H1 (cell line): ENCODE data around the gene APAF1. TPM values are rescaled to one million over a fixed set of nuclear protein-coding genes. Genes with fewer than 3 reads are reported as not detected.

Experiments
- CTCF ChIA-PET: fragments of 300-600 bp; sonication (Branson Sonifier 250); formaldehyde crosslinking; loops from one replicate; lab custom pipeline; 2021; ENCODE audit not compliant: partially characterized antibody; lab: Charles Lee
- POLR2A ChIA-PET: fragments of 300-600 bp; sonication (Branson Sonifier 250); formaldehyde crosslinking; loops from one replicate; lab custom pipeline; 2021; ENCODE audit warnings: inconsistent platforms; ENCODE audit not compliant: partially characterized antibody; lab: Charles Lee
- DNase-seq, 2 experiments: peaks; one replicate each; pipeline versions ENCODE4 v3.0.0 to v3.0.0-alpha.2; 2010 to 2022; ENCODE audit warnings: low spot score in 2 of 2, low read depth in 1 of 2, mixed read lengths in 1 of 2
- FAIRE-seq: peaks from 2 replicates; lab custom pipeline; 2011; peaks lifted over from hg19 to GRCh38; lab: Jason Lieb, UNC
- H2AFZ ChIP-seq: 2 replicates; pipeline ENCODE4 v1.8.1; 2012; ENCODE audit warnings: low read length, inconsistent platforms
- H2AK5ac ChIP-seq: 2 replicates; pipeline ENCODE4 v1.6.1; 2013; ENCODE audit warnings: low read depth, low read length
- H2BK120ac ChIP-seq: replicated peaks from 2 replicates; pipeline ENCODE3; 2013; ENCODE audit warnings: low read depth, low read length, inconsistent platforms
- H2BK12ac ChIP-seq: 2 replicates; pipeline ENCODE4 v1.6.1; 2013; ENCODE audit warnings: low read depth, low read length
- H2BK15ac ChIP-seq: 2 replicates; pipeline ENCODE4 v1.6.1; 2013; ENCODE audit warnings: low read length
- H2BK20ac ChIP-seq: 2 replicates; pipeline ENCODE4 v1.6.1; 2013; ENCODE audit warnings: low read length
- H2BK5ac ChIP-seq: 2 replicates; pipeline ENCODE4 v1.6.1; 2013; ENCODE audit warnings: low read depth, low read length
- H3K14ac ChIP-seq: 2 replicates; pipeline ENCODE4 v1.6.1; 2013; ENCODE audit warnings: inconsistent platforms; ENCODE audit not compliant: insufficient read length
- H3K18ac ChIP-seq: 2 replicates; pipeline ENCODE4 v1.6.1; 2013; ENCODE audit warnings: low read length; ENCODE audit errors: extremely low read depth
- H3K23ac ChIP-seq: 2 replicates; pipeline ENCODE4 v1.6.1; 2013; ENCODE audit warnings: inconsistent platforms; ENCODE audit not compliant: insufficient read length
- H3K23me2 ChIP-seq: 2 replicates; pipeline ENCODE4 v1.6.1; 2013; ENCODE audit warnings: low read depth, low read length
- H3K27ac ChIP-seq: 2 replicates; pipeline ENCODE4 v1.6.1; 2011; ENCODE audit warnings: low read depth, low read length, inconsistent platforms
- H3K27me3 ChIP-seq, 4 experiments: replicated peaks in 1 of 4; 1 replicate in 1 of 4; 2 replicates in 3 of 4; pipeline versions ENCODE4 v1.6.1 to v1.8.1; 2011 to 2013; ENCODE audit warnings: low read length in 3 of 4, mild to moderate bottlenecking in 3 of 4, inconsistent platforms in 2 of 4, mixed read lengths in 2 of 4, moderate library complexity in 1 of 4; ENCODE audit not compliant: control insufficient read depth in 3 of 4, insufficient read depth in 3 of 4; ENCODE audit errors: extremely low read depth in 1 of 4
- H3K36me3 ChIP-seq, 4 experiments: 2 replicates each; pipeline versions ENCODE4 v1.6.1 to v1.8.1; 2011 to 2013; ENCODE audit warnings: mild to moderate bottlenecking in 4 of 4, low read length in 3 of 4, moderate library complexity in 2 of 4, control low read depth in 1 of 4, inconsistent platforms in 1 of 4; ENCODE audit not compliant: insufficient read depth in 4 of 4, control insufficient read depth in 2 of 4
- H3K4ac ChIP-seq: replicated peaks from 2 replicates; pipeline ENCODE3; 2013; ENCODE audit warnings: low read length, low read depth, mixed read lengths, inconsistent platforms; ENCODE audit not compliant: insufficient read length
- H3K4me1 ChIP-seq, 4 experiments: replicated peaks in 1 of 4; 1 replicate in 1 of 4; 2 replicates in 3 of 4; pipeline versions ENCODE4 v1.6.1 to v1.8.1; 2011 to 2013; ENCODE audit warnings: low read length in 3 of 4, inconsistent platforms in 2 of 4, mixed read lengths in 1 of 4; ENCODE audit not compliant: insufficient read depth in 4 of 4, control insufficient read depth in 3 of 4
- H3K4me2 ChIP-seq, 2 experiments: 2 replicates each; pipeline versions ENCODE4 v1.6.1 to v1.8.1; 2011 to 2013; ENCODE audit warnings: low read depth in 2 of 2, low read length in 2 of 2, control low read depth in 1 of 2, inconsistent platforms in 1 of 2, mild to moderate bottlenecking in 1 of 2; ENCODE audit not compliant: insufficient read depth in 1 of 2
- H3K4me3 ChIP-seq, 4 experiments: fragments of 200-600, 300-600 bp in 1 of 4; sonication (generic), shearing (Covaris generic), sonication (Bioruptor Twin) in 1 of 4; 2 replicates each; pipeline versions ENCODE4 v1.5.1 to v1.8.1; 2011 to 2016; ENCODE audit warnings: low read length in 4 of 4, low read depth in 3 of 4, control low read depth in 2 of 4, inconsistent platforms in 2 of 4, mild to moderate bottlenecking in 2 of 4, mixed read lengths in 1 of 4, moderate library complexity in 1 of 4; ENCODE audit not compliant: insufficient read depth in 2 of 4; ENCODE audit errors: extremely low read depth in 1 of 4
- H3K56ac ChIP-seq: replicated peaks from 2 replicates; pipeline ENCODE3; 2013; ENCODE audit warnings: low read depth, mild to moderate bottlenecking, mixed read lengths, low read length, inconsistent platforms; ENCODE audit not compliant: insufficient read length
- H3K79me1 ChIP-seq: 2 replicates; pipeline ENCODE4 v1.6.1; 2013; ENCODE audit warnings: low read depth, low read length, control low read depth
- H3K79me2 ChIP-seq, 2 experiments: 2 replicates each; pipeline versions ENCODE4 v1.6.1 to v1.8.1; 2012 to 2013; ENCODE audit warnings: low read length in 2 of 2, mild to moderate bottlenecking in 2 of 2, inconsistent platforms in 1 of 2; ENCODE audit not compliant: insufficient read depth in 2 of 2, control insufficient read depth in 1 of 2
- H3K9ac ChIP-seq, 4 experiments: replicated peaks in 1 of 4; 1 replicate in 1 of 4; 2 replicates in 3 of 4; pipeline versions ENCODE4 v1.6.1 to v1.8.1; 2011 to 2013; ENCODE audit warnings: low read depth in 3 of 4, low read length in 3 of 4, control low read depth in 2 of 4, mild to moderate bottlenecking in 2 of 4, moderate library complexity in 2 of 4, inconsistent platforms in 1 of 4; ENCODE audit errors: extremely low read depth in 1 of 4
- H3K9me3 ChIP-seq, 2 experiments: 2 replicates each; pipeline versions ENCODE4 v1.6.1 to v1.8.1; 2012 to 2013; ENCODE audit warnings: mild to moderate bottlenecking in 2 of 2, moderate library complexity in 2 of 2, control low read depth in 1 of 2, inconsistent platforms in 1 of 2, low read depth in 1 of 2, low read length in 1 of 2, mixed read lengths in 1 of 2; ENCODE audit not compliant: insufficient read depth in 2 of 2
- H4K20me1 ChIP-seq, 2 experiments: replicated peaks in 1 of 2; 2 replicates each; pipeline versions ENCODE3 to v1.8.1; 2011 to 2013; ENCODE audit warnings: inconsistent platforms in 2 of 2, low read length in 2 of 2, mild to moderate bottlenecking in 1 of 2; ENCODE audit not compliant: insufficient read depth in 2 of 2, control insufficient read depth in 1 of 2
- H4K5ac ChIP-seq: 2 replicates; pipeline ENCODE4 v1.6.1; 2013; ENCODE audit warnings: low read length, low read depth, mixed read lengths, inconsistent platforms; ENCODE audit not compliant: insufficient read length
- H4K8ac ChIP-seq: 2 replicates; pipeline ENCODE4 v1.8.0; 2013; ENCODE audit warnings: mild to moderate bottlenecking, moderate library complexity, low read length, inconsistent platforms; ENCODE audit not compliant: insufficient read depth; ENCODE audit errors: extremely low read depth
- H4K91ac ChIP-seq: replicated peaks from 2 replicates; pipeline ENCODE3; 2013; ENCODE audit warnings: low read length, mixed read lengths, inconsistent platforms; ENCODE audit not compliant: insufficient read length
- CHD1 ChIP-seq: IDR thresholded peaks from 2 replicates; pipeline ENCODE4 v1.6.1; 2012; ENCODE audit warnings: low read depth, low read length, improper control_type of control experiment
- CHD2 ChIP-seq: IDR thresholded peaks from 2 replicates; pipeline ENCODE4 v1.6.1; 2012; ENCODE audit warnings: low read length, improper control_type of control experiment
- PHF8 ChIP-seq: fragments of 200-600 bp; sonication (generic); conservative IDR thresholded peaks from 2 replicates; pipeline ENCODE4 v1.7.1; 2012; ENCODE audit warnings: low read depth, mild to moderate bottlenecking, inconsistent platforms, low read length, moderate library complexity
- POLR2A ChIP-seq, 2 experiments: IDR thresholded peaks; 1 replicate in 1 of 2; 2 replicates in 1 of 2; pipeline ENCODE4 v1.6.1; 2011; ENCODE audit warnings: low read depth in 2 of 2, low read length in 2 of 2, mild to moderate bottlenecking in 2 of 2; ENCODE audit errors: control extremely low read depth in 1 of 2
- POU5F1 ChIP-seq: IDR thresholded peaks from 2 replicates; pipeline ENCODE4 v1.6.1; 2011; ENCODE audit warnings: low read depth, mild to moderate bottlenecking, low read length, moderate library complexity
- RXRA ChIP-seq: IDR thresholded peaks from 2 replicates; pipeline ENCODE4 v1.6.1; 2011; ENCODE audit warnings: low read depth, mild to moderate bottlenecking, low read length, moderate library complexity; ENCODE audit not compliant: insufficient read depth
- SAP30 ChIP-seq: fragments of 300-600 bp; sonication (generic); IDR thresholded peaks from 2 replicates; pipeline ENCODE4 v1.7.1; 2012; ENCODE audit warnings: low read length, moderate library complexity, mild to moderate bottlenecking, inconsistent platforms; ENCODE audit not compliant: insufficient read depth, insufficient replicate concordance
- TBP ChIP-seq: IDR thresholded peaks from 2 replicates; pipeline ENCODE4 v1.6.1; 2011; ENCODE audit warnings: low read depth, low read length, improper control_type of control experiment
- TEAD4 ChIP-seq: IDR thresholded peaks from 2 replicates; pipeline ENCODE4 v1.6.1; 2012; ENCODE audit warnings: low read depth, low read length, inconsistent platforms, mixed read lengths
- WGBS, 2 experiments: shearing (Covaris generic) in 1 of 2; methylation state at CpG; one replicate each; pipeline versions ENCODE4 v1.1.6 to v1.1.7; 2013 to 2015; ENCODE audit warnings: low lambda C conversion rate in 2 of 2, mixed read lengths in 2 of 2, inconsistent platforms in 1 of 2, low coverage in 1 of 2, missing lambda C conversion rate in 1 of 2; ENCODE audit not compliant: insufficient replicate concordance in 2 of 2, insufficient coverage in 1 of 2, insufficient read length in 1 of 2; ENCODE audit errors: extremely low coverage in 1 of 2, missing lambda C conversion rate in 1 of 2; 5-methylcytosine and 5-hydroxymethylcytosine counted together
- polyA plus RNA-seq, 7 experiments: library from polyadenylated mRNA; depleted of rRNA in 3 of 7; stranded (reverse) in 5 of 7; unstranded in 2 of 7; fragments of >200 nt in 5 of 7; fragments of 200-250 nt in 2 of 7; gene quantifications; 1 replicate in 5 of 7; 2 replicates in 1 of 7; 4 replicates in 1 of 7; pipeline versions ENCODE4 v1.2.1 to v1.2.3, GENCODE V29; 2011 to 2013; ENCODE audit warnings: missing spikeins in 2 of 7, mixed read lengths in 2 of 7
- total RNA-seq: library from RNA; stranded (reverse); fragmentation: NEBNext Ultra II Directional; extraction: Animal tissue kit (Norgen Biotek cat#: 25700); gene quantifications from 2 replicates; pipeline ENCODE4 v1.2.1, GENCODE V29; 2021
- TF ChIP-seq, protein P1 (sequence below): IDR thresholded peaks from 2 replicates; pipeline ENCODE4 v1.6.1; 2012; ENCODE audit warnings: inconsistent platforms

APAF1 gene
- total and polyA plus RNA-seq, 2 of the 8 experiments (the other 6 are each of a cell fraction or from before 2014, with no cell fraction given), result 4.7 to 22.6 TPM

DNA sequence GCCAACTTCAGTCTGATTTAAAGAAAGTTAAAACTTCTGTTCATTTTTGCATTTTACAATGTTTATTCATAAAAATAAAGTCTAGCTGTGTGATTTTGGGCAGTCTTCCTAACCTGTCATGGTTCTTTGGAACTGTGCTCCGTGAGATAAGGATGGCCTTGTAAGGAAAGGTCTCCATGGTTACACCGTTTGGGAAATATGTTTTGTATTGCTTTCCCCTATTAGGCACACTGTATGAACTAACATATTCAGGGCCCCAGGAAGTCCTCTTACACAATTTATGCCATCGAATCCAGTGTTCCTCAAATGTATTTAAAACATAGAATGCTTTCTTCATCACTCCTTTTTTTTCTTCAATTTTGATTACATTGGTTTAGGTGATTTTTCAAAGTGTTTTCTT lies 54.5 kb downstream of the APAF1 start:
- Histone ChIP-seq H3K79me1 (no peaks in the 10 kb centered on the region), H3K4me3 (no peak overlapping the region), H3K79me2 (no peaks in the 10 kb centered on the region), H4K20me1 (peaks cover 0 to 2% of the 10 kb centered on the region in 2 experiments), H4K5ac (no peak overlapping the region), H4K8ac (no peak overlapping the region), H3K23me2 (0 out of 2 replicates have a peak, but pooled peaks cover 2% of the 10 kb centered on the region), H3K9ac (no peak overlapping the region), H2BK12ac (no peak overlapping the region), H2AFZ (no peak overlapping the region), H3K36me3 (peaks cover 0 to 4% (median 0%) of the 10 kb centered on the region in 4 experiments; a peak in 2 of 8 replicates), H3K18ac (no peak overlapping the region), H4K91ac (no peak overlapping the region), H2BK15ac (no peak overlapping the region), H3K4me1 (peaks cover 2 to 11% (median 5%) of the 10 kb centered on the region in 4 experiments; a peak in 3 of 7 replicates), H3K4me2 (no peak overlapping the region), H3K9me3 (no peaks in the 10 kb centered on the region), H3K27me3 (no peaks in the 10 kb centered on the region)
- TF ChIP-seq TBP, result no peak
- TF ChIP-seq, protein P1, sequence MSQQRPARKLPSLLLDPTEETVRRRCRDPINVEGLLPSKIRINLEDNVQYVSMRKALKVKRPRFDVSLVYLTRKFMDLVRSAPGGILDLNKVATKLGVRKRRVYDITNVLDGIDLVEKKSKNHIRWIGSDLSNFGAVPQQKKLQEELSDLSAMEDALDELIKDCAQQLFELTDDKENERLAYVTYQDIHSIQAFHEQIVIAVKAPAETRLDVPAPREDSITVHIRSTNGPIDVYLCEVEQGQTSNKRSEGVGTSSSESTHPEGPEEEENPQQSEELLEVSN, result no peak
- TF ChIP-seq POU5F1, result no peak
- no peak for TF ChIP-seq RXRA
- no peak for TF ChIP-seq CHD1
- TF ChIP-seq CHD2, result no peak
- no peak for TF ChIP-seq TEAD4
- TF ChIP-seq PHF8, result no peak
- TF ChIP-seq SAP30, result no peak
- TF ChIP-seq POLR2A (IDR thresholded peaks at IDR 0.05; ENCODE audit: control extremely low read depth in 1 of 2, low read depth in 2 of 2, low read length in 2 of 2), result no peak
- TF ChIP-seq, all 59 proteins: peak for 0
- Histone ChIP-seq H3K23ac (no peak overlapping the region), H3K4ac (no peak overlapping the region), H3K56ac (no peak overlapping the region), H3K27ac (no peak overlapping the region), H2BK120ac (no peak overlapping the region), H2BK20ac (no peak overlapping the region), H2BK5ac (no peak overlapping the region), H2AK5ac (no peak overlapping the region), H3K14ac (no peak overlapping the region)
- 90% methylated on average over 3 of the region's 3 CpGs; no CpG with 5 or more reads in 1 of the 2 experiments for WGBS, 2 experiments
- CTCF ChIA-PET, result interaction anchor here (0.6 to 2.6 kb wide), 17 partner anchors 8 to 299 kb away, joined by 3 to 15 read pairs (median 4); no protein-coding TSS in a partner anchor
- no peak for FAIRE-seq
- DNase-seq, result no peak
- POLR2A ChIA-PET, result no interaction called here
